Activated B cell treated with CpG ODN at 0.5 μM for 24 hours (primary cell): Measurements from ENCODE around the gene SCARB2. TPM values are rescaled to one million over a fixed set of nuclear protein-coding genes. Genes with fewer than 3 reads are reported as not detected.

Experiments
- ATAC-seq: fragments of 200-7000 bp; cut with Tn5 transposase; one replicate; pipeline ENCODE4 v1.10.0; 2021; ENCODE audit warnings: low read depth, mild to moderate bottlenecking, moderate library complexity
- CTCF ChIA-PET: fragments of 350-600 bp; sonication (Branson Sonifier 250); formaldehyde crosslinking; loops from one replicate; lab custom pipeline; 2021; ENCODE audit warnings: antibody characterized with exemption; lab: Charles Lee
- POLR2A ChIA-PET: fragments of 350-600 bp; sonication (Branson Sonifier 250); formaldehyde crosslinking; loops from one replicate; lab custom pipeline; 2021; ENCODE audit warnings: antibody characterized with exemption; lab: Charles Lee
- DNase-seq: peaks from one replicate; pipeline ENCODE4 v3.0.0; 2022
- H3K27ac Mint-ChIP-seq: one replicate; pipeline ENCODE4 v1.8.0; 2020; ENCODE audit warnings: mixed read lengths
- H3K27me3 Mint-ChIP-seq: one replicate; pipeline ENCODE4 v1.8.0; 2021; ENCODE audit warnings: mixed read lengths
- H3K36me3 Mint-ChIP-seq: one replicate; pipeline ENCODE4 v1.8.0; 2021; ENCODE audit warnings: low read depth, mixed read lengths
- H3K4me1 Mint-ChIP-seq: one replicate; pipeline ENCODE4 v1.8.0; 2021; ENCODE audit warnings: mixed read lengths
- H3K4me3 Mint-ChIP-seq: one replicate; pipeline ENCODE4 v1.8.0; 2020; ENCODE audit warnings: mild to moderate bottlenecking, mixed read lengths
- H3K9me3 Mint-ChIP-seq: one replicate; pipeline ENCODE4 v1.8.0; 2020; ENCODE audit warnings: mixed read lengths
- CTCF ChIP-seq: fragments of 200-600 bp; IDR thresholded peaks from one replicate; pipeline ENCODE4 v1.8.0; 2022; ENCODE audit warnings: antibody characterized with exemption, mild to moderate bottlenecking
- intact Hi-C: fragments of 100-400 bp; cut with micrococcal nuclease; formaldehyde crosslinking; loops from one replicate; pipeline ENCODE4 v1.15.1; 2024
- total RNA-seq: library from RNA; stranded (reverse); gene quantifications from 2 replicates; pipeline ENCODE4 v1.2.3, GENCODE V29; 2022

Gene SCARB2
- total RNA-seq, 1 donor from 2014 or later, result 21.8 TPM

- intact Hi-C loops, result no loop called here
- ChIA-PET POLR2A (no interaction called here), CTCF (interaction anchor here (1.0 kb wide), 1 partner anchor 28 kb away, joined by 3 read pairs; no protein-coding TSS in a partner anchor)
- no peaks in the 10 kb centered on the region for H3K9me3 Mint-ChIP-seq
- ATAC-seq, result no peak
- no peak overlapping the region for H3K27ac Mint-ChIP-seq
- TF ChIP-seq CTCF, result no peak
- no peak overlapping the region for H3K4me3 Mint-ChIP-seq
- H3K36me3 Mint-ChIP-seq, result peaks cover 8% of the 10 kb centered on the region
- no peaks in the 10 kb centered on the region for H3K27me3 Mint-ChIP-seq
- peaks cover 47% of the 10 kb centered on the region for H3K4me1 Mint-ChIP-seq
- no peak for DNase-seq
Measured at GRCh38 chr4:76208005-76208765, 5.4 kb downstream of the SCARB2 start.

GRCh38 chr4:76207549-76207948 lies 6.1 kb downstream of the SCARB2 start:
- H3K9me3 Mint-ChIP-seq, result no peaks in the 10 kb centered on the region
- CTCF ChIA-PET, result interaction anchor here (1.0 kb wide), 1 partner anchor 28 kb away, joined by 3 read pairs; no protein-coding TSS in a partner anchor

GRCh38 chr4:76206222-76206942 lies 7.2 kb downstream of the SCARB2 start:
- no peaks in the 10 kb centered on the region for H3K9me3 Mint-ChIP-seq
- ATAC-seq (no peak), DNase-seq (no peak)
- TF ChIP-seq CTCF, result no peak
- H3K36me3 Mint-ChIP-seq, result peaks cover 8% of the 10 kb centered on the region
- H3K27me3 Mint-ChIP-seq, result no peaks in the 10 kb centered on the region
- CTCF ChIA-PET, result no interaction called here
- peaks cover 32% of the 10 kb centered on the region for H3K4me1 Mint-ChIP-seq
- intact Hi-C loops, result no loop called here
- POLR2A ChIA-PET, result no interaction called here
- H3K27ac Mint-ChIP-seq, result no peak overlapping the region
- H3K4me3 Mint-ChIP-seq, result no peak overlapping the region

More at GRCh38 chr4:76207549-76207948, 6.1 kb downstream of the SCARB2 start:
- H3K4me1 Mint-ChIP-seq, result peaks cover 41% of the 10 kb centered on the region
- no peaks in the 10 kb centered on the region for H3K27me3 Mint-ChIP-seq
- DNase-seq (no peak), ATAC-seq (no peak)
- no peak for TF ChIP-seq CTCF
- H3K36me3 Mint-ChIP-seq, result peaks cover 8% of the 10 kb centered on the region
- no peak overlapping the region for H3K27ac Mint-ChIP-seq
- H3K4me3 Mint-ChIP-seq, result no peak overlapping the region
- intact Hi-C loops, result no loop called here
- POLR2A ChIA-PET, result no interaction called here

- ATAC-seq (no peak), DNase-seq (no peak)
- intact Hi-C loops, result no loop called here
- no peak for TF ChIP-seq CTCF
- Mint-ChIP-seq H3K27me3 (no peaks in the 10 kb centered on the region), H3K4me1 (peaks cover 30% of the 10 kb centered on the region), H3K27ac (no peak overlapping the region), H3K36me3 (peaks cover 8% of the 10 kb centered on the region), H3K9me3 (no peaks in the 10 kb centered on the region), H3K4me3 (no peak overlapping the region)
- POLR2A ChIA-PET, result no interaction called here
- CTCF ChIA-PET, result no interaction called here
Measured at GRCh38 chr4:76205476-76205875, 8.1 kb downstream of the SCARB2 start.

GRCh38 chr4:76204936-76205335 lies 8.7 kb downstream of the SCARB2 start:
- Mint-ChIP-seq H3K4me3 (no peak overlapping the region), H3K9me3 (no peaks in the 10 kb centered on the region), H3K27ac (no peak overlapping the region), H3K27me3 (no peaks in the 10 kb centered on the region), H3K4me1 (peaks cover 30% of the 10 kb centered on the region), H3K36me3 (peaks cover 8% of the 10 kb centered on the region)
- TF ChIP-seq CTCF, result no peak
- CTCF ChIA-PET, result no interaction called here
- ATAC-seq (no peak), DNase-seq (no peak)
- intact Hi-C loops, result no loop called here
- POLR2A ChIA-PET, result no interaction called here
